ENCODE measurements around the gene PEX3.
"Not testable (repeated sequence)": the region's sequence is repeated elsewhere in the genome, so short reads cannot be mapped to it uniquely, and the experiment has no call there.

Gene PEX3

GRCh38 chr6:143507358-143508145 is 56.9 kb downstream of the PEX3 start:
- no peak for DNase-seq

- DNase-seq: not testable (repeated sequence)
Observed at GRCh38 chr6:143510326-143510725, 59.7 kb downstream of the PEX3 start.

- DNase-seq: no peak
Observed at GRCh38 chr6:143510991-143511891, 60.6 kb downstream of the PEX3 start, which contains the start of gene FUCA2. FUCA2 (minus strand) TSS chr6:143511720; CDS start chr6:143511634, 86 bp downstream.

GRCh38 chr6:143513410-143513809 is 62.8 kb downstream of the PEX3 start:
- DNase-seq: no peak

GRCh38 chr6:143515061-143515760 is 64.6 kb downstream of the PEX3 start:
- no peak for DNase-seq

GRCh38 chr6:143515766-143516355 is 65.3 kb downstream of the PEX3 start:
- no peak for DNase-seq

- DNase-seq: no peak
Observed at GRCh38 chr6:143516690-143517446, 66.3 kb downstream of the PEX3 start.

GRCh38 chr6:143517447-143517773 is 66.8 kb downstream of the PEX3 start:
- no peak for DNase-seq

- DNase-seq: no peak
Observed at GRCh38 chr6:143522039-143522600, 71.5 kb downstream of the PEX3 start.

- DNase-seq: no peak
Observed at GRCh38 chr6:143525356-143525755, 74.8 kb downstream of the PEX3 start.

GRCh38 chr6:143527677-143528076 is 77.1 kb downstream of the PEX3 start:
- no peak for DNase-seq

- DNase-seq: no peak
Observed at GRCh38 chr6:143528164-143528811, 77.7 kb downstream of the PEX3 start.

- no peak for DNase-seq
Observed at GRCh38 chr6:143529095-143529494, 78.5 kb downstream of the PEX3 start.

GRCh38 chr6:143531720-143532499 is 81.3 kb downstream of the PEX3 start:
- no peak for DNase-seq

GRCh38 chr6:143535189-143535614 is 84.6 kb downstream of the PEX3 start:
- no peak for DNase-seq

GRCh38 chr6:143536461-143536865 is 85.9 kb downstream of the PEX3 start:
- DNase-seq: peak; percentile 20

GRCh38 chr6:143536866-143537691 is 86.5 kb downstream of the PEX3 start:
- peak; percentile 50 for DNase-seq

- DNase-seq: no peak
Observed at GRCh38 chr6:143538374-143538773, 87.8 kb downstream of the PEX3 start.

- DNase-seq: no peak
Observed at GRCh38 chr6:143539106-143539505, 88.5 kb downstream of the PEX3 start.

Measured in NCI-H526 treated with DMSO at 0.1 percent for 48 hours (cell line).